ENCODE data around the gene NXPH1. TPM values are rescaled to one million over a fixed set of nuclear protein-coding genes. Genes with fewer than 3 reads are reported as not detected.

NXPH1 gene
- total RNA-seq, 3 donors from 2014 or later: not detected

- Histone ChIP-seq H3K9me3 (no peaks in the 10 kb centered on the region), H3K4me3 (no peak overlapping the region), H3K36me3 (ENCODE audit: low read depth) (no peaks in the 10 kb centered on the region), H3K4me1 (ENCODE audit: low read depth) (no peaks in the 10 kb centered on the region)
- ATAC-seq (no peak), DNase-seq (peak in 1 of 3 donors; percentile 48)
- intact Hi-C loops (cut with DNase I, micrococcal nuclease): no loop called here
- TF ChIP-seq CTCF (IDR thresholded peaks at IDR 0.05): no peak
Observed at GRCh38 chr7:8389593-8390261, 43.7 kb upstream of the NXPH1 start.

- ATAC-seq (no peak), DNase-seq (no peak)
- Histone ChIP-seq H3K4me1 (ENCODE audit: low read depth) (no peaks in the 10 kb centered on the region), H3K36me3 (ENCODE audit: low read depth) (no peaks in the 10 kb centered on the region), H3K4me3 (no peak overlapping the region), H3K9me3 (no peaks in the 10 kb centered on the region)
- intact Hi-C loops (cut with DNase I, micrococcal nuclease): no loop called here
- TF ChIP-seq CTCF (IDR thresholded peaks at IDR 0.05): no peak
Observed at GRCh38 chr7:8390262-8390626, 43.2 kb upstream of the NXPH1 start.

GRCh38 chr7:8391353-8392062 is 41.9 kb upstream of the NXPH1 start:
- intact Hi-C loops (cut with DNase I, micrococcal nuclease): no loop called here
- TF ChIP-seq CTCF (IDR thresholded peaks at IDR 0.05): no peak
- peak; percentile 36 for ATAC-seq
- H3K4me1 ChIP-seq (ENCODE audit: low read depth): no peaks in the 10 kb centered on the region
- H3K36me3 ChIP-seq (ENCODE audit: low read depth): no peaks in the 10 kb centered on the region
- no peak overlapping the region for H3K4me3 ChIP-seq
- H3K9me3 ChIP-seq: no peaks in the 10 kb centered on the region
- DNase-seq: peak in 1 of 3 donors; percentile 7

DNA sequence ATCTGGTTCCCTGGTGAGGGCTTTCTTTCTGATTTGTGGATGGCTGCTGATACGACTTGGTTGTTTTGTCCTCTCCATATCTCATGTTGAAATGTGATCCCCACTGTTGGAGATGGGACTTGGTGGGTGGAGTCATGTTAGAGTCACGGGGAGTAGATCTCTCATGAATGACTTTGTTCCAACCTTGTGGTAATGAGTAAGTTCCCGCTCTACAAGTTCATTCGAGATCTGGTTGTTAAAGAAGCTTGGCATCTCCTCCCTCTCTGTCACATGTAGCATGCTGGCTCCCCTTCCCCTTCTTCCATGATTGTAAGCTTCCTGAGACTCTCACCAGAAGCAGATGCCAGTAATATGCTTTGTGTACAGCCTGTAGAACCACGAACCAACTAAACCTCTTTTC is 37.1 kb upstream of the NXPH1 start:
- intact Hi-C loops (cut with DNase I, micrococcal nuclease): no loop called here
- no peaks in the 10 kb centered on the region for H3K9me3 ChIP-seq
- DNase-seq: no peak
- H3K36me3 ChIP-seq (ENCODE audit: low read depth): no peaks in the 10 kb centered on the region
- no peak for ATAC-seq
- TF ChIP-seq CTCF (IDR thresholded peaks at IDR 0.05): no peak
- no peak overlapping the region for H3K4me3 ChIP-seq
- H3K4me1 ChIP-seq (ENCODE audit: low read depth): no peaks in the 10 kb centered on the region

- Histone ChIP-seq H3K4me1 (ENCODE audit: low read depth) (no peaks in the 10 kb centered on the region), H3K36me3 (ENCODE audit: low read depth) (no peaks in the 10 kb centered on the region), H3K4me3 (no peak overlapping the region), H3K9me3 (no peaks in the 10 kb centered on the region)
- intact Hi-C loops (cut with DNase I, micrococcal nuclease): no loop called here
- DNase-seq: no peak
- no peak for TF ChIP-seq CTCF (IDR thresholded peaks at IDR 0.05)
- ATAC-seq: no peak
Observed at GRCh38 chr7:8408871-8409270, 24.5 kb upstream of the NXPH1 start.
